Tibial artery (tissue), 4 donors: ENCODE data around the gene TTLL4.

ENCODE experiments used
- DNase-seq, 2 donors: peaks; one replicate each; pipeline ENCODE4 v3.0.0-alpha.2; 2019
- H3K27ac ChIP-seq, 2 donors: fragments of 200-600 bp; sonication (generic) in 1 of 2; 1 replicate in 1 of 2; 2 replicates in 1 of 2; pipeline ENCODE4 v1.5.1; 2018 to 2019; ENCODE audit warnings: mild to moderate bottlenecking in 1 of 2
- H3K27me3 ChIP-seq, 2 donors: fragments of 200-600 bp; sonication (generic) in 1 of 2; one replicate each; pipeline versions ENCODE4 v1.5.1 to v1.6.0; 2016 to 2019
- H3K36me3 ChIP-seq, 3 donors: fragments of 200-600 bp; sonication (generic) in 2 of 3; one replicate each; pipeline ENCODE4 v1.5.1; 2016 to 2019; ENCODE audit warnings: mild to moderate bottlenecking in 2 of 3
- H3K4me1 ChIP-seq, 4 donors: fragments of 200-600 bp; sonication (generic) in 2 of 4; 1 replicate in 3 of 4; 2 replicates in 1 of 4; pipeline ENCODE4 v1.5.1; 2016 to 2019
- H3K4me3 ChIP-seq, 2 donors: fragments of 200-600 bp; sonication (generic) in 1 of 2; 1 replicate in 1 of 2; 2 replicates in 1 of 2; pipeline ENCODE4 v1.5.1; 2018 to 2019; ENCODE audit warnings: mild to moderate bottlenecking in 2 of 2
- H3K9me3 ChIP-seq, 3 donors: fragments of 200-600 bp; sonication (generic) in 1 of 3; one replicate each; pipeline ENCODE4 v1.5.1; 2016 to 2019
- CTCF ChIP-seq, 2 experiments: fragments of 200-600 bp in 1 of 2; fragments of 450-650 bp in 1 of 2; IDR thresholded peaks; one replicate each; pipeline ENCODE4 v1.5.1; 2017 to 2019; ENCODE audit warnings: antibody characterized with exemption in 2 of 2, mild to moderate bottlenecking in 1 of 2, moderate library complexity in 1 of 2
- intact Hi-C: fragments of 100-400 bp; cut with DNase I; formaldehyde crosslinking; loops from one replicate; pipeline ENCODE4 v1.15.0; 2023; ENCODE audit warnings: low total_unique reads

TTLL4 gene

GRCh38 chr2:218716070-218716469, 5.4 kb downstream of the TTLL4 start:
- DNase-seq = no peak
- no peaks in the 10 kb centered on the region for H3K27me3 ChIP-seq
- H3K36me3 ChIP-seq = peaks cover 0 to 10% (median 0%) of the 10 kb centered on the region in 3 donors
- no peak overlapping the region for H3K4me3 ChIP-seq
- H3K27ac ChIP-seq = no peak overlapping the region
- intact Hi-C loops = loop anchor here (5.0 kb wide), 1 partner anchor 126 kb away; no protein-coding TSS in a partner anchor
- no peak for TF ChIP-seq CTCF (IDR thresholded peaks at IDR 0.05)
- H3K9me3 ChIP-seq = no peaks in the 10 kb centered on the region
- H3K4me1 ChIP-seq = peaks cover 0 to 13% (median 8%) of the 10 kb centered on the region in 4 donors

GRCh38 chr2:218717262-218717661, 6.6 kb downstream of the TTLL4 start:
- no peaks in the 10 kb centered on the region for H3K9me3 ChIP-seq
- peaks cover 0 to 10% (median 0%) of the 10 kb centered on the region in 3 donors for H3K36me3 ChIP-seq
- no peaks in the 10 kb centered on the region for H3K27me3 ChIP-seq
- peaks cover 0 to 2% (median under 1%) of the 10 kb centered on the region in 4 donors for H3K4me1 ChIP-seq
- no peak overlapping the region for H3K4me3 ChIP-seq
- intact Hi-C loops = loop anchor here (5.0 kb wide), 1 partner anchor 125 kb away; no protein-coding TSS in a partner anchor
- DNase-seq = no peak
- no peak for TF ChIP-seq CTCF (IDR thresholded peaks at IDR 0.05)
- no peak overlapping the region for H3K27ac ChIP-seq

- Histone ChIP-seq H3K9me3 (no peaks in the 10 kb centered on the region), H3K27ac (no peak overlapping the region), H3K36me3 (peaks cover 0 to 10% (median 0%) of the 10 kb centered on the region in 3 donors), H3K4me1 (no peaks in the 10 kb centered on the region), H3K27me3 (no peaks in the 10 kb centered on the region), H3K4me3 (no peak overlapping the region)
- no peak for TF ChIP-seq CTCF (IDR thresholded peaks at IDR 0.05)
- DNase-seq = no peak
- intact Hi-C loops = loop anchor here (5.0 kb wide), 1 partner anchor 124 kb away; no protein-coding TSS in a partner anchor
Measured at GRCh38 chr2:218718058-218718457, 7.4 kb downstream of the TTLL4 start.

GRCh38 chr2:218719457-218719856, 8.8 kb downstream of the TTLL4 start:
- no peak for DNase-seq
- Histone ChIP-seq H3K36me3 (peaks cover 0 to 10% (median 0%) of the 10 kb centered on the region in 3 donors), H3K9me3 (no peaks in the 10 kb centered on the region), H3K27ac (no peak overlapping the region), H3K4me3 (no peak overlapping the region), H3K4me1 (no peaks in the 10 kb centered on the region), H3K27me3 (no peaks in the 10 kb centered on the region)
- no peak for TF ChIP-seq CTCF (IDR thresholded peaks at IDR 0.05)
- intact Hi-C loops = loop anchor here (5.0 kb wide), 1 partner anchor 123 kb away; no protein-coding TSS in a partner anchor

DNA sequence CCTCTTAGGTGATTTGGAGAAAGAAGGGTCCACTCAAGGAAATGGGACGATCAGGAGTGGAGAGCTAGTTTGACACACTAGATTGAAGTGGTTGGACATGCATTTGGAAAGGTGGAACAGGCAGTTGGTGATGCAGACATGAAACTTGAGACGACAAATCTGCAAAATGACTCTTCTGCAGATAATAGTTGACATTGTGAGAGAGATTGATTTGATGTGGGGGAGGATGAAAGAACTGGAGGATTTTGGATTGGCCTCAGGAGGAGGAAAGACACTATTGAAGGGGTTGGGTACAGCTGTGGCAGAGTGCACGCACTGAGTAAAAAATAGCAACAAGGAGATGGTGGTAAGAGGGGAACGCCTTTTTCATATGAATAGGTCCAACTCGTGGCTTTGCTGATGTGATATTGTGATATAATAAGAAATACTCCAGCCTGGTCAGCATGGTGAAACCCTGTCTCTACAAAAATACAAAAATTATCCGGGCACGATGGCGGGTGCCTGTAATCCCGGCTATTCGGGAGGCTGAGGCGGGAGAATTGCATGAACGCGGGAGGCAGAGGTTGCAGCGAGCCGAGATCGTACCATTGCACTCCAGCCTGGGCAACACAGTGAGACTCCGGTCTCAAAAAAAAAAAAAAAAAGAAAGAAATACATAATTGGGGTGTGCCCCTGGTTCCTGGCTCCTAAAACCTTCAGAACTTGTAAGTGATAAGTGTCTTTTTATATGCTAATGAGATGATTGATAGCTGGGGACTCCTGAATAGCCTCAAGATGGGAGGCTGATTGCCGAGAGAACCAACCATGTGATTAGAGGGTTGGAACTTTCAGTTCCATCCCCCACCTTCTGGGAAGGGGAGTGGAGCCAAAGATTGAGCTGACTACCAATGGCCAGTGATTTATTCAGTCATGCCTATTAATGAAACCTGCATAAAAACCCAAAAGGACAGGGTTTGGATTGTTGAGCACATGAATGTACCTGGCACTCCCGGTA, 9.7 kb downstream of the TTLL4 start:
- H3K36me3 ChIP-seq = peaks cover 0 to 9% (median 0%) of the 10 kb centered on the region in 3 donors
- H3K27ac ChIP-seq = no peak overlapping the region
- no peak for DNase-seq
- no peak for TF ChIP-seq CTCF (IDR thresholded peaks at IDR 0.05)
- H3K4me3 ChIP-seq = no peak overlapping the region
- H3K27me3 ChIP-seq = no peaks in the 10 kb centered on the region
- H3K4me1 ChIP-seq = no peaks in the 10 kb centered on the region
- intact Hi-C loops = no loop called here
- no peaks in the 10 kb centered on the region for H3K9me3 ChIP-seq
